LNCaP clone FGC (cell line): ENCODE results near the gene COL25A1.

ENCODE experiments used
- DNase-seq: peaks from one replicate; pipeline ENCODE4 v3.0.0-alpha.2; 2011; ENCODE audit warnings: low read depth
- H3K4me3 ChIP-seq: 2 replicates; pipeline ENCODE4 v1.5.1; 2011; ENCODE audit warnings: mild to moderate bottlenecking, low read depth, low read length, control low read depth
- TF ChIP-seq, protein P1 (sequence below): IDR thresholded peaks from 2 replicates; pipeline ENCODE4 v1.5.1; 2012; ENCODE audit warnings: mild to moderate bottlenecking; ENCODE audit not compliant: control insufficient read depth, insufficient read depth; ENCODE audit errors: extremely low read depth

The COL25A1 gene

DNA sequence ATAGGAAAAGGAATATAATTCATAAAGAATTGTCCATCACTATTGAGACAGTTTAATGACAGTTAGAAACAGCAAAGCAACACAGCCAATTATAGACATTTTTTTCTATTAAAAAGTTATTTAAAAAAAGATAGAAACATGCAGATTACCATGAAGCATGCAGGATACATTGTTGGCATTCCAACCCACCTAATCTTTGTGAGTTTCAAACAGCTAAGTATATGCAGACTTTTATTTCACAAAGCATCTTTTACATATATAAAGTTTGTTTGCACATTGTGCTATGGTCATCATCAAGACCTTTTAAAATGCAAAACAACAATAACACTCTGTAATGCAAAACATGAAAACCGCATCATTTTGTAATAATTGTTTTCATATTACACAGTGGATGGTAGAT is 413.7 kb downstream of the COL25A1 start:
- H3K4me3 ChIP-seq: no peak overlapping the region
- no peak for DNase-seq
- TF ChIP-seq, protein P1, sequence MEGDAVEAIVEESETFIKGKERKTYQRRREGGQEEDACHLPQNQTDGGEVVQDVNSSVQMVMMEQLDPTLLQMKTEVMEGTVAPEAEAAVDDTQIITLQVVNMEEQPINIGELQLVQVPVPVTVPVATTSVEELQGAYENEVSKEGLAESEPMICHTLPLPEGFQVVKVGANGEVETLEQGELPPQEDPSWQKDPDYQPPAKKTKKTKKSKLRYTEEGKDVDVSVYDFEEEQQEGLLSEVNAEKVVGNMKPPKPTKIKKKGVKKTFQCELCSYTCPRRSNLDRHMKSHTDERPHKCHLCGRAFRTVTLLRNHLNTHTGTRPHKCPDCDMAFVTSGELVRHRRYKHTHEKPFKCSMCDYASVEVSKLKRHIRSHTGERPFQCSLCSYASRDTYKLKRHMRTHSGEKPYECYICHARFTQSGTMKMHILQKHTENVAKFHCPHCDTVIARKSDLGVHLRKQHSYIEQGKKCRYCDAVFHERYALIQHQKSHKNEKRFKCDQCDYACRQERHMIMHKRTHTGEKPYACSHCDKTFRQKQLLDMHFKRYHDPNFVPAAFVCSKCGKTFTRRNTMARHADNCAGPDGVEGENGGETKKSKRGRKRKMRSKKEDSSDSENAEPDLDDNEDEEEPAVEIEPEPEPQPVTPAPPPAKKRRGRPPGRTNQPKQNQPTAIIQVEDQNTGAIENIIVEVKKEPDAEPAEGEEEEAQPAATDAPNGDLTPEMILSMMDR: no peak

DNA sequence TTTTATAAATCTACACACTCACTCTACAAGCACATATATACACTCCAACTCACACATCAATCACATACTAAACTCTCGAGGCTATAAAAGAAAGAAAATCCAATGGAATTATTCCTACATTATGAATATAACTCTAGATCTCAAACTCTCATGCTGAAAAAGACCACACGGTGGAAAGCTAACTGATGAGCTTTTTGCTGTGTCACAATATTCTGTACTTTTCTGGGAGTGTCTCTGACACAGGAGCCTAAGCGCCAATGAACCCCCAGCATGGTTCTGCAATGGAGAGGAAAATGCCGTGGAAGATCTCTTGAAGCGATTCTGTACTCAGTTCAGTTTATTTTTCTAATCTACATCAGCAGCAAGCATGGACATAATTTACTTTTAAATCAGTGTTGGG is 415.4 kb downstream of the COL25A1 start:
- DNase-seq: no peak
- H3K4me3 ChIP-seq: no peak overlapping the region
- TF ChIP-seq, protein P1: no peak

DNA sequence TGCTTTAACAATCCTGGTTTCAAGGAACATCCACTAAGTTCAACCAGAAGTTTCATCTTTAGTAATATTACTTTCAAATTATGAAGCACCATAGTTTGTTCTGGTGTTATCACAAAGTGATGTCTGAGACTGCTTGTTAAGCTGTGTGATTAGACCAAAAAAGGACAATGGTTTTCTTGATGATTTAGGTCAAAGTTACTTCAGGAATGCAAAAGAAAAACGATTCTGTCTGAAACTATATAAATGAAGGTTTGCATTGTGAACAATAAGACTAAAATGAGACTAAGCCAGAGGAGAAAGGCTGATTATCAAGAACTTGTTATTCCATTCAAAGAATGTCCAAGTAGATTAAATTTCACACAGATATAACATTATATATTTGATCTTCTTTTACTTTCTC is 417.2 kb downstream of the COL25A1 start:
- H3K4me3 ChIP-seq: no peak overlapping the region
- TF ChIP-seq, protein P1: no peak
- no peak for DNase-seq

DNA sequence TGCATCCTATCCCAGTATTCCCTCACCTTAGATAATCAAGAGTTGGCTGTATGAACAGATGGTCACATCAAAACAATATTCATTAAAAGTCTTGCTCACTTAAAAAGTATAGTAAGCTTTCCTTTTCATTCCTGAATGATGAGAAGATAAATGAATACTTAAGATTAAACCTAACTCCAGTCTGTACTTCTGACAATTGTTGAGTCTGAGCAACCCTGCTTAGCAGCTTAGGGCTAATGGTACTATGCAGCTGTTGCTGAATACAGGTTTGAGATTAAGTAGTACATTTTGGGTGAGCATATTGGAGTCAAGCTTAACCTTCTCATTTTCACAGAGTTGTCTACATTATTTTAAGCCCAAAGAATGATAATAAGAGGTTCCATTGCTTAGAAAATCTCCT is 417.9 kb downstream of the COL25A1 start:
- H3K4me3 ChIP-seq: no peak overlapping the region
- TF ChIP-seq, protein P1: no peak
- DNase-seq: no peak

DNA sequence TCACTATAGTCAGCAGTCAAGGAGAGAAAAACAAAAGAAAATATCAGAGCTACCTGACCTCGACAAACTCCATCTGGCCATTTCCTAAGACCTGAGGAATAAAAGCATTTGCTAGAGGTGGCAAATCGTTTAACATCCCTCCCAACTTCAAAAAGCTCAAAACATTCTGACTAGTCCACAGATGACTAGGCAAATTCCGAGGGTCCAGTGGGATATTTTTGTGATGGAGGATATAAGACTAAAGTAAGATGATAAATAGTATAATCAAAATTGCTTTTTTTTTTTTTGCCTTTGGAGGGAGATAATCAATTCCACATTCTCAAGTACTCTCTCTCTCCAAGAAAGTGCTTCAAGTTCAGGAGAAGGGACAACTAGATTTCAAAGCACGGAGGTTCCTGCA is 420.5 kb downstream of the COL25A1 start:
- DNase-seq: no peak
- no peak overlapping the region for H3K4me3 ChIP-seq
- TF ChIP-seq, protein P1: no peak

DNA sequence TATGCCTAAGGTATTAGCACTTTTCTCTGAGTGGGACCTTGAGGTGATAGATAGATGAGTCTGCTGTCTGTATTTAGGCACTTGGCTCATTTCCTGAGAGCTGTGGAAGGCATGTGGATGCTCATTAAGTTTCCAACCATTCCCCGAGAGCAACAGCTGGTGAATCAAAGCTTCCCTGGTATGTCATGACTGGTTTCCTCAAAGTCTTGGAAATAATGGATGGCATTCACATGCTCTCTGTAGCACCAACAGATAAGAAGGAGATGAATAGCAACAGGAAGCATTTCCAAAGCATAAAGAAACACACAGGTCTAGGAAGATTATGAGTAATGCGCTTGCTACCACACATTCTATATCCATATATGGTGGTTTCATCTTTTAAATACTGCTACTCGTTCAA is 421.3 kb downstream of the COL25A1 start:
- TF ChIP-seq, protein P1: no peak
- no peak for DNase-seq

DNA sequence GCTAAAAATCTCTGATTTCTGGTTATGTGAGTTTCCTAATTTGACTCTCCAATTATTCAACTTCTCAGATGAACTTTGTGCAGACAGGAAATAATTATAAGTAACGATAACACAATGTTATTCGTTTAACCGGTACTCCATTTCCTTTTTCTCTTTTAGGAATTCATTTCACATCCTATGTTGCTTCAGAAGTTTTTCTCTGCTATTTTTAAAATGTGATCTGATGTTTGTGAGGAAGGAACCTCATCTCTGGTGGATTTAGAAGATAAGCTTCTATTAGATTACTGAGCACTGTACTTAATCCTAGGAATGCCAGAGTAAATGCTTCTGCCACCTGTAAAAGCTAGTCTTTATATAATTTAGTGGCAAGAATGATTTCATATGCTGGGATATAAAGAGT is 423.7 kb downstream of the COL25A1 start:
- no peak for DNase-seq
- TF ChIP-seq, protein P1: no peak
- H3K4me3 ChIP-seq: no peak overlapping the region

More for the DNA sequence above, 421.3 kb downstream of the COL25A1 start:
- H3K4me3 ChIP-seq: no peak overlapping the region
